Measurements from ENCODE around the gene NDUFB8.

Gene NDUFB8

GRCh38 chr10:100487529-100487928 lies 42.1 kb downstream of the NDUFB8 start:
- TF ChIP-seq CTCF (IDR thresholded peaks at IDR 0.05; ENCODE audit: low read depth, low read length): no peak
- H3K4me3 ChIP-seq (replicated peaks in 1 of 2; ENCODE audit: low read depth in 2 of 2, low read length in 2 of 2): no peak overlapping the region
- DNase-seq (ENCODE audit: low read depth in 2 of 2): no peak

GRCh38 chr10:100485801-100486495 lies 43.7 kb downstream of the NDUFB8 start:
- no peak for DNase-seq (ENCODE audit: low read depth in 2 of 2)
- TF ChIP-seq CTCF (IDR thresholded peaks at IDR 0.05; ENCODE audit: low read depth, low read length): no peak
- H3K4me3 ChIP-seq (replicated peaks in 1 of 2; ENCODE audit: low read depth in 2 of 2, low read length in 2 of 2): no peak overlapping the region

- TF ChIP-seq CTCF (IDR thresholded peaks at IDR 0.05; ENCODE audit: low read depth, low read length): no peak
Measured at GRCh38 chr10:100485366-100485765, 44.3 kb downstream of the NDUFB8 start.

GRCh38 chr10:100483876-100484666 lies 45.6 kb downstream of the NDUFB8 start:
- no peak for DNase-seq (ENCODE audit: low read depth in 2 of 2)
- H3K4me3 ChIP-seq (replicated peaks in 1 of 2; ENCODE audit: low read depth in 2 of 2, low read length in 2 of 2): no peak overlapping the region
- no peak for TF ChIP-seq CTCF (IDR thresholded peaks at IDR 0.05; ENCODE audit: low read depth, low read length)

More at GRCh38 chr10:100485366-100485765, 44.3 kb downstream of the NDUFB8 start:
- H3K4me3 ChIP-seq (replicated peaks in 1 of 2; ENCODE audit: low read depth in 2 of 2, low read length in 2 of 2): no peak overlapping the region
- no peak for DNase-seq (ENCODE audit: low read depth in 2 of 2)

- DNase-seq (ENCODE audit: low read depth in 2 of 2): no peak
- TF ChIP-seq CTCF (IDR thresholded peaks at IDR 0.05; ENCODE audit: low read depth, low read length): no peak
- H3K4me3 ChIP-seq (replicated peaks in 1 of 2; ENCODE audit: low read depth in 2 of 2, low read length in 2 of 2): peak overlapping the region in 1 of 2 donors; percentile 42
Measured at GRCh38 chr10:100482834-100483185, 46.9 kb downstream of the NDUFB8 start.

- H3K4me3 ChIP-seq (replicated peaks in 1 of 2; ENCODE audit: low read depth in 2 of 2, low read length in 2 of 2): peak overlapping the region; percentile 40 to 42
- peak; percentile 83 for TF ChIP-seq CTCF (IDR thresholded peaks at IDR 0.05; ENCODE audit: low read depth, low read length)
- DNase-seq (ENCODE audit: low read depth in 2 of 2): peak; percentile 74 to 79
Measured at GRCh38 chr10:100482181-100482833, 47.4 kb downstream of the NDUFB8 start.
